ENCODE measurements around the gene MCC.

DNA sequence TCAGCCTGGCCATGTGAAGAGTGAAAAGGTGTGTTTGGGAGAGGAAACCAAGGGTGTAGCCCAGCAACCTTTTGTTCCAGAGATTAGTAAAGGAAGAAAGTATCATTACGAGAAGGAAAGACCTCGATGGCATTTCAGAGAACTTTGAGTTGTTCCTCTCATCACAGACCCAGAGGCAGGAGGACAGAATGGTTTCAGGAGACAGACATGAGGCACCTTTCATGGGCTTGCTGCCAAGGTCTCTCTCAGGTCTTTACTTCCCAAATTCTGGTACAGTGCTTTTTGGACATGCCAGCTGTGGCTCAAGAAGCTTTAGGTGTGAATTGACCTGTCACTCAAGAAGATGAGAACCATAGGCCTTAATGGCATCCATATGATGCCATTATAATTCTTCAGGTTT lies 2.8 kb upstream of the MCC start:
- TF ChIP-seq, protein P1, sequence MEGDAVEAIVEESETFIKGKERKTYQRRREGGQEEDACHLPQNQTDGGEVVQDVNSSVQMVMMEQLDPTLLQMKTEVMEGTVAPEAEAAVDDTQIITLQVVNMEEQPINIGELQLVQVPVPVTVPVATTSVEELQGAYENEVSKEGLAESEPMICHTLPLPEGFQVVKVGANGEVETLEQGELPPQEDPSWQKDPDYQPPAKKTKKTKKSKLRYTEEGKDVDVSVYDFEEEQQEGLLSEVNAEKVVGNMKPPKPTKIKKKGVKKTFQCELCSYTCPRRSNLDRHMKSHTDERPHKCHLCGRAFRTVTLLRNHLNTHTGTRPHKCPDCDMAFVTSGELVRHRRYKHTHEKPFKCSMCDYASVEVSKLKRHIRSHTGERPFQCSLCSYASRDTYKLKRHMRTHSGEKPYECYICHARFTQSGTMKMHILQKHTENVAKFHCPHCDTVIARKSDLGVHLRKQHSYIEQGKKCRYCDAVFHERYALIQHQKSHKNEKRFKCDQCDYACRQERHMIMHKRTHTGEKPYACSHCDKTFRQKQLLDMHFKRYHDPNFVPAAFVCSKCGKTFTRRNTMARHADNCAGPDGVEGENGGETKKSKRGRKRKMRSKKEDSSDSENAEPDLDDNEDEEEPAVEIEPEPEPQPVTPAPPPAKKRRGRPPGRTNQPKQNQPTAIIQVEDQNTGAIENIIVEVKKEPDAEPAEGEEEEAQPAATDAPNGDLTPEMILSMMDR (IDR thresholded peaks at IDR 0.05; ENCODE audit: insufficient read depth, low read depth, low read length), result no peak
- TF ChIP-seq EZH2 (IDR thresholded peaks at IDR 0.05; ENCODE audit: insufficient read depth, low read length), result no peak
